Stimulated activated memory B cell treated with anti-CD40 and anti-IgM and Interleukin-4, amounts not matched to agents 10 μg/mL and 1 μg/mL and 100 μg/mL, for 72 hours (primary cell): ENCODE measurements around the gene ST3GAL2.
"Not testable (repeated sequence)": the region's sequence is repeated elsewhere in the genome, so short reads cannot be mapped to it uniquely, and the experiment has no call there.

Experiments used
- ATAC-seq: fragments of 150-1000 bp; cut with Tn5 transposase; 2 replicates; pipeline ENCODE4 v1.10.0; 2021
- H3K27ac Mint-ChIP-seq: one replicate; pipeline ENCODE4 v1.8.0; 2022; ENCODE audit warnings: mild to moderate bottlenecking, mixed read lengths
- H3K27me3 Mint-ChIP-seq: one replicate; pipeline ENCODE4 v1.8.0; 2022; ENCODE audit warnings: mixed read lengths
- H3K36me3 Mint-ChIP-seq: one replicate; pipeline ENCODE4 v1.8.0; 2022; ENCODE audit warnings: mixed read lengths
- H3K4me1 Mint-ChIP-seq: one replicate; pipeline ENCODE4 v1.8.0; 2022; ENCODE audit warnings: mixed read lengths
- H3K4me3 Mint-ChIP-seq: one replicate; pipeline ENCODE4 v1.8.0; 2022; ENCODE audit warnings: mild to moderate bottlenecking, moderate library complexity, mixed read lengths
- H3K9me3 Mint-ChIP-seq: one replicate; pipeline ENCODE4 v1.8.0; 2022; ENCODE audit warnings: mixed read lengths

Gene ST3GAL2

DNA sequence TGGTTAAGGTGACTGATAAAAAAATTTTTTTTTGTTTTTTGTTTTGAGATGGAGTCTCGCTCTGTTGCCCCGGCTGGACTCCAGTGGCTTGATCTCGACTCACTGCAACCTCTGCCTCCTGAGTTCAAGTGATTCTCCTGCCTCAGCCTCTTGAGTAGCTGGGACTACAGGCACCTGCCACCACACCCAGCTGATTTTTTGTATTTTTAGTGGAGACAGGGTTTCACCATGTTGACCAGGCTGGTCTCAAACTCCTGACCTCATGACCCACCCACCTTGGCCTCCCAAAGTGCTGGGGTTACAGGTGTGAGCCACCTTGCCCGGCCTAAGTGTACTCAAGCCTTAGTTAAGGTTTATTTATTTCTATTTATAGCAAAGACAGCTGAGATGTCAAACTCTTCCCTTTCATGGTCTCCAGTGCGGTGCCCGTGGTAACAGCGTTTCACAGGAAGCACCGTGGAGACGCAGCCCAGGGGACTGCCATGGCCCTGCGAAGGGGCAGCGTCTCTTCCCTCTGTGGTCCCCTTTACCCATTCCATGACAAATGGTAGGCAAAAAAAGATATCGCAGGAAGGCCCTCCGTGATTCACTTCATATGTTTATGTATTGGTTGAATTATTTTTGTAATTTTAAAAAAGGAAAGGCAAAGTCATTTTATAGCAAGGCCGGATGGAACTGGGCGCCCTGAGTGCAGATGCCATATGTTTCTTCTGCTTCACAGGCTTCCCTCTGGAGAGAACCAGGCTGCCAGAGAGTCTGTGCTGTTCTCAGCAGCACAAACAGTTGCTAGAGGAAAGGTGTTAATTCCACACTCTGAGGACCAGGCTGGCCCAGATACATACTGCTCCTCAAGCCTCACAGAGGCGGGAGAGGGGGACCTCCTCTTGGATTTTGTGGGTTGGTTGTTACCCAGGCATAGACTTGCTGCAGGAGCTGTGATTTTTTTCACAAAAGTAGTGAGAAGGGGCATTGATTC lies 63.0 kb downstream of the ST3GAL2 start:
- peaks cover 38% of the 10 kb centered on the region for H3K36me3 Mint-ChIP-seq
- no peak for ATAC-seq
- H3K4me1 Mint-ChIP-seq = peaks cover 13% of the 10 kb centered on the region
- no peaks in the 10 kb centered on the region for H3K27me3 Mint-ChIP-seq
- no peak overlapping the region for H3K4me3 Mint-ChIP-seq
- H3K9me3 Mint-ChIP-seq = no peaks in the 10 kb centered on the region
- H3K27ac Mint-ChIP-seq = no peak overlapping the region

DNA sequence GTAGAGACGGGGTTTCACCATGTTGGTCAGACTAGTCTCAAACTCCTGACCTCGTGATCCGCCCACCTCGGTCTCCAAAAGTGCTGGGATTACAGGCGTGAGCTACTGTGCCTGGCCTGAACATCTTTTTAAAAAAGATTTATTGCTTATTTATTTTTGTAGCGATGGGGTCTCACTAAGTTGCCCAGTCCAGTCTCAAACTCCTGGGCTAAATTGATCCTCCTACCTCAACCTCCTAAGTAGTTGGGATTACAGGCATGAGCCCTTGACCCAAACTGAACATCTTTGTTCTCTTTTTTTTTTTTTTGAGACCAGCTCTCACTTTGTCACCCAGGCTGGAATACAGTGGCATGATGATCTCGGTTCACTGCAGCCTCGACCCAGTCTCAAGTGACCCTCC lies 64.7 kb downstream of the ST3GAL2 start:
- Mint-ChIP-seq H3K36me3 (peaks cover 53% of the 10 kb centered on the region), H3K27me3 (no peaks in the 10 kb centered on the region), H3K4me1 (peaks cover 12% of the 10 kb centered on the region), H3K27ac (no peak overlapping the region), H3K4me3 (no peak overlapping the region), H3K9me3 (no peaks in the 10 kb centered on the region)
- ATAC-seq = no peak

- no peak for ATAC-seq
- Mint-ChIP-seq H3K9me3 (no peaks in the 10 kb centered on the region), H3K36me3 (peaks cover 53% of the 10 kb centered on the region), H3K4me3 (no peak overlapping the region), H3K27me3 (no peaks in the 10 kb centered on the region), H3K27ac (peak overlapping the region; percentile 44), H3K4me1 (peaks cover 12% of the 10 kb centered on the region)
Observed at GRCh38 chr16:70372921-70373728, 65.8 kb downstream of the ST3GAL2 start.

DNA sequence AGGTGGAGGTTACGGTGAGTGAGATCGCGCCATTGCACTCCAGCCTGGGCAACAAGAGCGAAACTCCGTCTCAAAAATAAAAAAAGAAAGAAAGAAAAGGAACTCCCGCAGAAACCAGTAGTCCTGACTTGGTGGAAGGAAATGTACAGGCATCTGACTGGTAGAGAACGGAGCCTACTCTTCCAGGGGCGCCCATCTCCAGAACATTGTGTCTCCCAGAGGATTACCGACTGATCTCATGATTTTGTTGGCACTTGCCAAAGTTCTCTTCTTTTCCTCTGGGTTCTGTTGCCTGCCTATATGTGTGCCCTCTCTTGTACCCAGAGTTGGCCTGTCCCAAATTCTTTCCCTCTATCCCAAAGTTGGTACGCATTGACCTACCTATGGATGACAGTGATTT lies 68.0 kb downstream of the ST3GAL2 start:
- H3K27ac Mint-ChIP-seq = peak overlapping the region; percentile 53
- H3K9me3 Mint-ChIP-seq = no peaks in the 10 kb centered on the region
- peaks cover 60% of the 10 kb centered on the region for H3K36me3 Mint-ChIP-seq
- H3K4me3 Mint-ChIP-seq = no peak overlapping the region
- no peak for ATAC-seq
- H3K4me1 Mint-ChIP-seq = peaks cover 5% of the 10 kb centered on the region
- H3K27me3 Mint-ChIP-seq = no peaks in the 10 kb centered on the region

DNA sequence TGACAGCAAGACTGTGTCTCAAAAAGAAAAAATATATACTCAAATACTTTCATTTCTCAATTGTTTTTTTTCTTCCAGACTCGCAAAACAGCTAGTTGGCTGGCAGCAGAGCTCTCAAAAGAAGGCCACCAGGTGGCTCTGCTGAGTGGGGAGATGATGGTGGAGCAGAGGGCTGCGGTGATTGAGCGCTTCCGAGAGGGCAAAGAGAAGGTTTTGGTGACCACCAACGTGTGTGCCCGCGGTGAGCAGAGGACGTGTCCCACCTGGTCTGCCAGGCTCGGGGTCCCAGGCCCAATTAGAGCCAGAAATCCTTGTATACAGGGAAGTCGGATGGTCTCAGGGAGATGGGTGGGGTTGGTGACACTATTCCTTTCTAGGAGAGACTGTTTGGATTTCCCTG lies 68.8 kb downstream of the ST3GAL2 start:
- not testable (repeated sequence) for H3K4me3 Mint-ChIP-seq, H3K27me3 Mint-ChIP-seq, H3K27ac Mint-ChIP-seq, H3K4me1 Mint-ChIP-seq, H3K9me3 Mint-ChIP-seq
- peak; percentile 60 for ATAC-seq
- peaks cover 60% of the 10 kb centered on the region for H3K36me3 Mint-ChIP-seq

GRCh38 chr16:70364399-70364798 lies 74.5 kb downstream of the ST3GAL2 start:
- Mint-ChIP-seq H3K4me1 (no peaks in the 10 kb centered on the region), H3K9me3 (no peaks in the 10 kb centered on the region), H3K27ac (no peak overlapping the region), H3K27me3 (no peaks in the 10 kb centered on the region), H3K4me3 (no peak overlapping the region), H3K36me3 (peaks cover 14% of the 10 kb centered on the region)
- ATAC-seq = no peak

DNA sequence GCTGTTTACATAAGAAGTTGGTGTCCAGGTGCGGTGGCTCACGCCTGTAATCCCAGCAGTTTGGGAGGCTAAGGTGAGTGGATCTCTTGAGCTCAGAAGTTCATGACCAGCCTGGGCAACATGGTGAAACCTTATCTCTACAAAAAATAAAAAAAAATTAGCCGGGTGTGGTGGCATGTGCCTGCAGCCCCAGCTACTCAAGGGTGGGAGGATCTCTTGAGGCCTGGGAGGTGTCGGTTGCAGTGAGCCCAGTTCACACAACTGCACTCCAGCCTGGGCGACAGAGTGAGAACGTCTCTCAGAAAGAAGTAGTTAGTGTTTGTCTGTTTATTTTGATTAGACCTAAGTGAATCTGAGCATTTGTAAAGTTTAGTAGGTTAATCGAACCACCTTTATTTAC lies 79.3 kb downstream of the ST3GAL2 start:
- no peak overlapping the region for H3K27ac Mint-ChIP-seq
- peaks cover 21% of the 10 kb centered on the region for H3K36me3 Mint-ChIP-seq
- no peaks in the 10 kb centered on the region for H3K4me1 Mint-ChIP-seq

DNA sequence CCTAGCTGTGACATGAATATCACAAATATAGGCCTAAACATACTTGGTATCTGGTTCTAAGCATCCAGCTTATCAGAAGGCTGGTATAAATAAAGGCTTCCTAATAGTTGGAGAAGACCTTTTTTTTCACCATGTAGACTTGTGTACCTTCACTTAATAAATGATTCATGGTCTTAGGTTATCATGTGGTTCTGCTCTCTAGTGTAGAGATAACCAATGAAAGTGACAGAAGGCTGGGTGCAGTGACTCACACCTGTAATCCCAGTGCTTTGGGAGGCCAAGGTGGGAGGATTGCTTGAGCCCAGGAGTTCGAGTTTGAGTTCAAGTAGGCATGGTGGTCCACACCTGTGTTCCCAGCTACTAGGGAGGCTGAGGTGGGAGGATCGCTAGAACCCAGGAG lies 89.1 kb downstream of the ST3GAL2 start:
- no peak overlapping the region for H3K27ac Mint-ChIP-seq
- no peaks in the 10 kb centered on the region for H3K27me3 Mint-ChIP-seq
- peaks cover 16% of the 10 kb centered on the region for H3K36me3 Mint-ChIP-seq
- H3K4me3 Mint-ChIP-seq = no peak overlapping the region
- no peaks in the 10 kb centered on the region for H3K9me3 Mint-ChIP-seq
- peaks cover 23% of the 10 kb centered on the region for H3K4me1 Mint-ChIP-seq
- no peak for ATAC-seq

More for the DNA sequence above, 79.3 kb downstream of the ST3GAL2 start:
- no peak overlapping the region for H3K4me3 Mint-ChIP-seq
- no peak for ATAC-seq
- no peaks in the 10 kb centered on the region for H3K27me3 Mint-ChIP-seq
- H3K9me3 Mint-ChIP-seq = no peaks in the 10 kb centered on the region

DNA sequence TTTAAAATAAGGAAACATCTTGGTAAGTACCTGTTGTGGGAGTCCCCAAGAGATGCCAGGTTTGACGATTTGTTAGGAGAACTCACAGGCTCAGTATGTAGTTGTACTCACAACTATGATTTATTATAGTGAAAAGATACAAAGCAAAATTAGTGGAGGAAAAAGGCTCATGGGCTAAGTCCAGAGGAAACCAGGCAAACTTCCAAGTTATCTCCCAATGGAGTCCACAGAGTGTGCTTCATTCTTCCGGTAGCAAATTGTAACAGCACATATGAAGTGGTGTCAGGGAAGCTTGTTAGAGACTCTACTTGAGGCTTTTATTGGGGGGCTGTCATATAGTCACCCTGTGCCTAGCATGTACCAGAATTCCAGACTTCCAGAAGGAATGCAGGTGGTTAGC lies 89.9 kb downstream of the ST3GAL2 start:
- Mint-ChIP-seq H3K27ac (no peak overlapping the region), H3K4me1 (peaks cover 23% of the 10 kb centered on the region), H3K27me3 (no peaks in the 10 kb centered on the region), H3K4me3 (no peak overlapping the region), H3K36me3 (peaks cover 12% of the 10 kb centered on the region), H3K9me3 (no peaks in the 10 kb centered on the region)
- no peak for ATAC-seq

- H3K27me3 Mint-ChIP-seq = no peaks in the 10 kb centered on the region
- no peaks in the 10 kb centered on the region for H3K9me3 Mint-ChIP-seq
- H3K4me1 Mint-ChIP-seq = peaks cover 23% of the 10 kb centered on the region
- peak overlapping the region; percentile 98 for H3K4me3 Mint-ChIP-seq
- ATAC-seq = no peak
- H3K36me3 Mint-ChIP-seq = peaks cover 6% of the 10 kb centered on the region
- H3K27ac Mint-ChIP-seq = peak overlapping the region; percentile 96
Observed at GRCh38 chr16:70345840-70346239, 93.1 kb downstream of the ST3GAL2 start.

DNA sequence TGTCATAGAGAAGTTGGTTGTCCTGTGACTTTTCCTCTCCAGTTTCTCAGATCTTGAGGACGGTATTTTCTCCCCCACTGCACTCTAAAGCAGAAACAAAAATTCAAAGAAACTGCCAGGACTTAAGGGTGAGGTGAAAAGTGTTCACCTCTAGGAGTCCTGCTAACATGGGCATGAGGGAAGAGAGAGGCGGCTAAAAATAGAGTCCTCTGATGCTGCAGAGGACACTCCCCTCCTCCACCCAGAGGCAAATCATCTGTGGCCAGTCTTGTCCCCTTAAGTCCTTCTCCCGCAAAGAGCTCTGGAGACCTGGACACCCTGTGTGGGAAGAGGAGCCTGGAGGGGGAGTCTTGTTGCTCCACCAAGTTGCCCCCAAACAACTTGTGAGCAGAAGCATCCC lies 96.9 kb downstream of the ST3GAL2 start:
- H3K4me1 Mint-ChIP-seq = peaks cover 10% of the 10 kb centered on the region
- H3K9me3 Mint-ChIP-seq = no peaks in the 10 kb centered on the region
- H3K4me3 Mint-ChIP-seq = no peak overlapping the region
- no peaks in the 10 kb centered on the region for H3K27me3 Mint-ChIP-seq
- no peak overlapping the region for H3K27ac Mint-ChIP-seq
- no peak for ATAC-seq
- H3K36me3 Mint-ChIP-seq = peaks cover 5% of the 10 kb centered on the region

GRCh38 chr16:70341600-70341999 lies 97.3 kb downstream of the ST3GAL2 start:
- H3K4me3 Mint-ChIP-seq = no peak overlapping the region
- no peak for ATAC-seq
- peaks cover 7% of the 10 kb centered on the region for H3K4me1 Mint-ChIP-seq
- peaks cover 5% of the 10 kb centered on the region for H3K36me3 Mint-ChIP-seq
- no peaks in the 10 kb centered on the region for H3K27me3 Mint-ChIP-seq
- H3K27ac Mint-ChIP-seq = no peak overlapping the region
- no peaks in the 10 kb centered on the region for H3K9me3 Mint-ChIP-seq

DNA sequence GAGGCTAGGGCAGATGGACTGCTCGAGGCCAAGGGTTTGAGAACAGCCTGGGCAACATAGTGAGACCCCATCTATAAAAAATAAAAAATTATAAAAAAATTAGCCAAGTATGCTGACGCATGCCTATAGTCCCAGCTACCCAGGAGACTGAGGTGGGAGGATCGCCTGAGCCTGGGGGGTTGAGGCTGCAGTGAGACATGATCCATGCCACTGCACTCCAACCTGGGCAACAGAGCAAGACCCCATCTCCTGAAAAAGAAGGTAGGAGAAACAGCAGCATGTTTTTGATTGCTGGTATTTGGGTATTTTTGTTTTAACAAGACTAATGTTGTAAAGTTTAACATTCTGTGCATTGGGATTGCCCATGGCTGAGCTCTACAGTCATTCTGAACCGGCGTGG lies 101.1 kb downstream of the ST3GAL2 start:
- no peaks in the 10 kb centered on the region for H3K4me1 Mint-ChIP-seq
- ATAC-seq = no peak
- H3K27me3 Mint-ChIP-seq = no peaks in the 10 kb centered on the region
- no peaks in the 10 kb centered on the region for H3K9me3 Mint-ChIP-seq
- peaks cover 29% of the 10 kb centered on the region for H3K36me3 Mint-ChIP-seq
- H3K4me3 Mint-ChIP-seq = no peak overlapping the region
- no peak overlapping the region for H3K27ac Mint-ChIP-seq

DNA sequence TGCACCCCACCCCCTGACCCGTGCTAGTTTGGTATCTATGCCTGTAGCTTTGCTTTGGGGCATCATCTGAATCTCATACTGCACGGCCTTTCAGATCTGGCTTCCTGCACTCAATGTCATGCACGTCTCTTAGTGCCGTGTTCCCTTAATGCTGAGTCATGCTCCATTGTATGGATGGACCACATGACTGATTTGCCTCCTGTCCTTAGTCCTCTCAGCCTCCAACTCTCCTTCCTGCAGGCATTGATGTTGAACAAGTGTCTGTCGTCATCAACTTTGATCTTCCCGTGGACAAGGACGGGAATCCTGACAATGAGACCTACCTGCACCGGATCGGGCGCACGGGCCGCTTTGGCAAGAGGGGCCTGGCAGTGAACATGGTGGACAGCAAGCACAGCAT lies 106.2 kb downstream of the ST3GAL2 start:
- ATAC-seq, H3K27me3 Mint-ChIP-seq, H3K9me3 Mint-ChIP-seq, H3K4me1 Mint-ChIP-seq, H3K4me3 Mint-ChIP-seq: not testable (repeated sequence)
- H3K27ac Mint-ChIP-seq = peak overlapping the region; percentile 34
- peaks cover 37% of the 10 kb centered on the region for H3K36me3 Mint-ChIP-seq

- Mint-ChIP-seq H3K4me3 (no peak overlapping the region), H3K27me3 (no peaks in the 10 kb centered on the region), H3K36me3 (peaks cover 37% of the 10 kb centered on the region), H3K9me3 (no peaks in the 10 kb centered on the region), H3K27ac (peak overlapping the region; percentile 34), H3K4me1 (no peaks in the 10 kb centered on the region)
- ATAC-seq = no peak
Observed at GRCh38 chr16:70331588-70332358, 107.1 kb downstream of the ST3GAL2 start.
